NCI-H748 treated with DMSO at 0.1 percent for 48 hours (cell line): ENCODE data around the gene KRTAP20-4.

Experiments used
- DNase-seq: peaks from one replicate; lab custom pipeline; 2025; lab: John Stamatoyannopoulos, UW

Gene KRTAP20-4

DNA sequence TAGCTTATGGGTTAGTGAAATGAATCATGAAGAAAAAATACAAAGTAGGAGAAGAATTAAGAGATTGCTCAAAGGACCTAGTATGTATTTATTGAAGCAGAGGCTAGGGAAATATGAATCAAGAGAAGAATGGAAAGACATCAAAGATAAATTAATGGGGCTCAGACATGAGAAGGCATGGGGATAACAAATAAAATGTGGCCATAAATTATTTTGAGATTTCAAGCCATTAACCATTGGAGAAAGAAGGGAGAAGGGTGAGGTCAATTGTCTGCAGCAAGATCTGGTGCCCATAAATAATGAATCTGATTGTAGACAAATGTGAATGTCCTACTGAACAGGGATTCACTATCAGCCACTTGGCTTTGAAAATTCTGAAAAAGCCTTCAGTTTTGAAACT, 32.5 kb downstream of the KRTAP20-4 start:
- DNase-seq, result no peak

DNA sequence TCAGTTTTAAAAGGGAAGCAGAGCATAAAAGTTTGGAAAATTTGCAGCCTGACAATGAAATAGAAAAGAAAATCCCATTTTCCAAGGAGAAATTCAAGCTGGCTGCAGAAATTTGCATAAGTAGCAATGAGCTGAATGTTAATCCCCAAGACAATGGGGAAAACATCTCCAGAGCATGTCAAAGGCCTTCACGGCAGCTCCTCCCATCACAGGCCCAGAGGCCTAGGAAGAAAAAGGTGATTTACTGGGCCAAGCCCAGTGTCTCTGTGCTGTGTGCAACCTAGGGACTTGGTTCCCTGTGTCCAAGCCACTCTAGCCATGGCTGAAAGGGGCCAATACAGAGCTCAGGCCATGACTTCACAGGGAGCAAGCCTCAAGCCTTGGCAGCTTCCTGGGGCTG, 48.3 kb downstream of the KRTAP20-4 start:
- DNase-seq, result no peak
